GM18868 (cell line): ENCODE measurements around the gene SYMPK.

Experiments
- ATAC-seq: cut with Tn5 transposase; IDR thresholded peaks from one replicate; pipeline ENCODE4 v1.9.1; 2021; ENCODE audit warnings: mild to moderate bottlenecking, moderate library complexity; ENCODE audit not compliant: unreplicated experiment

SYMPK gene

DNA sequence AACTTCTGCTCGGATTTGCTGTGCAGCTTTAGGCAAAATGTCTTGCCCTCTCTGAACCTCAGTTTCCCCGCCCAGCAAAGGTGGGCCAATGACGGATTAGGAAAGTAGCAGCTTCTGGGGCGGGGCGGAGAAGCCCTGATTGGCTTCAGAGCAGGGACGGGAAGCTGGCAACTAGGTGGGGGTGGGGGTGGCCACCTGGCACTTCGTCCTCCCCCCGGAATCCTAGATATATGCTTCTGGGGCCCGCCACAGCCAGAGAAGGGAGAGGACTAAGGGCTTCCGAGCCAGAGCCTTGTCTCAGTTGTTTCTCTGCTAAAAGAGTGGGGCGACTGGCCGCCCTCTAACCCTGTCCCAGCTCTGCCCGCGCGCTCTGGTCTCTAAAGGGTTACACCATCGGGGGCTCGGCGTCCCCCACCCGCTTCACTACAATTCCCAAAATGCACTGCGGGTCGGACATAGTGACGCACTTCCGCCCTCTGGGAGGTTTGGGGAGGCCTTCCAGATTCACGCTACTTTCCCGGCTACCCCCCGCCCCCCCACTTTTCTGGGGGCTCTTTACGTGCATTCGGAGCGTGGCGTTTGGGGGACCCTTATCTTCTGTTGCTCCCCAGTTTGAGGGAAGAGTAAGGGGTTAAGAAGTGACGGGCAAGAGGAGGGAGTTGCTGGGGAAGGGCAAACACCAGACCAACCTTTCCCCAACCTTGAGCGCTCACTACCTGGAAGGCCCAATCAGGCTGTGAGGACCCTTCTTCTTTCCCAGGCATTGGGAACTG is 23.7 kb upstream of the SYMPK start:
- peak; percentile 53 for ATAC-seq

DNA sequence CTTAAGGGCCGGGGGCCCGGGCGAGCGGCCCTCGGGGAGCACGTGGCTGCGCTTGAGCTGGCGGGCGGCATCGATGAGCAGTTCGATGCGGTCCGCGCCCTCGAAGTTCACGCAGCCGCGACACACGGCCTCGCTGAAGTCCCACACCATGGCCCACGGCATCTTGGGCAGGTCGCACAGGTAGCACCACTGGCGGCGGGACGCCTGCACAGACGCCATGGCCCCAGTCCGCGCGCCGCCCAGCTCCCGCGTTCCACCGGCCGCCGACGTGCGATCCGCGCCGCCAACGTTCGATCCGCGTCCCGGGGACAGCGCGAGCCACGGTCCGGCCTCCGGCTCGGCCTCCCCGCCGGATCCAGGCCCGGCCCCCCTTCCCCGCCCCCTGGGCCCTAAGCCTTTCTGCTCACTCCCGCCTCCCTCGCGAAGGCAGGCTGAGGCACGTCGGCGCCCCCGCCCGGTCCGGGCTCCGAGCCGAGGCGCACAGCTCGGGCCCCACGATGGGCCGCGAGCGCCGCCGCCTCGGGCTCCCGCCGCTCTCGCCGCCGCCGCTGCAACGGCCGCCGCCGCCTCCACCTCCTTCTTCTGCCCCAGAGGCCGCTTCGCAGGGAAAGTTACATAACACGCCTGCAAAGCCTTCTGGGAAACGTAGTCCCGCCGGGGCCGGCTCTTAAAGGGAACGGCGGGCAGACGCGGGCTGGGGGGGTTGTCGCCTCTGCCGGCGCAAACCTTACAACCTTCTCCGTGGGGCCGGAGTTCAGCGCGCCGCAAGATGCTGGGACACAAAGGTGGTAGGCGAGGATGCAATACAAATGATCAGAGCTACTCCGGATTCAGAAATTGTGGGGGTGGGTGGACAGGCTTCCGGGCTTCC is 22.8 kb upstream of the SYMPK start, which contains the start of gene IRF2BP1:
Gene IRF2BP1, minus strand, starts transcription at position 586 of the 871 bp plus-strand sequence. Its CDS starts 367 bp downstream, at position 219.
- ATAC-seq = peak; percentile 47

DNA sequence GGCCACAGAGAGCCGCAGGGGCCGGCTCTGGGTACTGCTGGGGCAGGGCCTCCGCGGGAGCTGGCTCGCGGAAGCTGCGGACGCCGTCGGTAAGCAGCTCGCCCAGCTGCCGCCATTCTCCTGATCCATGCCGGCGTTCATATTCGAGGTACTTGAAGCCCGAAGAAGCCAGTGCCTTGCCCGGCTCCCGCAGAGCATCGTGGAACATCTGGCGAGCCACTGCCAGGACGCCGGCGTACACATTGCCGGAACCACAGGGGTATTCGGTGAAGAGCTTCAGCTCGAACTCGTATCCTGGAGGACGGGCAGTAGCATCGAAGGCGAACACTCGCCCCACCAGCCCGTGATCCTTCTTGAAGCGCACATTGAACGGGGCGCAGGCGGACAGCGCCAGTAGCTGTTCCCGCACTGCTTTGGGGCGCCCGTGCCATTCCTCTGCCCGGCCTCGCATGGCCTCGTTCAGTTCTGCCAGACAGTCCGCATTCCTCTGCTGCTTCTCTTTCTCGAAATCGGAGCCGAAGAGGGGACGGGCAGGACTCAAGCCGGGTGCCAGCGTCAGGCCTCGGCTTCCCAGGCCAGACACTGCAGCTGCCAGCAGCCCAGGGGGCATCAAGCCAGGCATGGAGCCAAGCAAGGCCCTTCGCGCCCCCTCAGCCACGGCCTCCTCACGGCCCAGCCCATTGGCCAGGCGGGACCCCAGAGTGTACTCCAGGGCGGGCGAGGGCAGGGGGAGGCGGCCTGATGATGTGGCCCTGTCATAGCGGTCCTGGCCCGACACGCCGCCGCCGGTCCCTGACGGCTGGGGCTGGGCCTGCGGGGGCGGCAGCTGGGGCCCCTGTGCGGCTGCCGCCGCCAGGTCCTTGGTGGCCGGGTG is 22.0 kb upstream of the SYMPK start:
- ATAC-seq = peak; percentile 13

DNA sequence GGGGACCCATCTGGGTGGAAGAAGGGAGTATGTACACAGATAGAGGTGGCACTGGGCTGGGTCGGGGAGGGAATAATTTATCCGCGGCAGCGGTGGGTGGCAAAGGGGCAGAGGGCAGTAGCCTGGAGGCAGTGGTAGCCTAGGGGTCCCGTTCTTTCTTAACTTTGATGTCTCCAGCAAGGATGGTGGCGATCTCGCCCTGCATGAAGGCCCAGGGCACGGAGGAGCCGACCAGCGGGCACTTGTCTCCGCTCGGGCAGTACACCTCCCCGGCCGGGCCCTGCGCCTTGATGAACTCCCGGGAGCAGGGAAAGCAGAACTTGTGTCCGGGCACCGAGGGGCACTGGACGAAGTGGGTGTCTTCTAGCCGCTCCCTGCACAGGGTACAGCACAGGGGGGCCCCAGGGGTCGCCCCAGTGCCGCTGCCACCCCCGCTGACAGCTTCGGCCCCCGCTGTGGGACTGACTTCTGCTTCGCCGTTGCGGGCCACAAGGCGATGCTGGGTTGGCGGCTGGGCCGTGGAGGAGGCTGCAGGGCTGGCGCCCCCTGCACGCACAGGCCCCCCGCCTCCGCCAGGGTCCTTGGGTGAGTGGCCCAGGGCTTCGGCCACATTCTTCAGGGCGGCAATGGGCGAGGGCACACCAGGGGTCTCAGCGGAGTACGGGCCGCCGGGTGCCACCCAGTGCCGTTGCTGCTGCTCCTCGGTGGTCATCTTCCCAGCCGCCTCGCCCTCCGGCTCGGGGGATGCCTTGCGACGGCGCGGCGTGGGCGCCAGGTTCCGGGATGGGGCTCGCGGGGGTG is 21.1 kb upstream of the SYMPK start:
- ATAC-seq = no peak

DNA sequence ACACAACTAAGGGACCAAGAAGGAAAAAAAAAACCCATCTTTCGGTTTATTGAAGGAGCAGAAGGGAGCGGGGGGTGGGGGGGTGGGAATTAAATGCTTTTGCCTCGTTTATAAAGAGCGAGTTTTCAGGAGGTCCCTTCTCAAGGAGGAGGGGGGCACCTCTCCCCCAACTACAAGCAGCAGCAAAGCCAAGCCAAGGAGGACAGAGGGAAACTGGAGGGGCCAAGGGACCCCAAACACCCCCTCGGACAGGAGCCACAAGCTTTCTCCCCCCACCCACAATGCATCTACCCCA is 20.6 kb upstream of the SYMPK start:
- ATAC-seq = no peak

DNA sequence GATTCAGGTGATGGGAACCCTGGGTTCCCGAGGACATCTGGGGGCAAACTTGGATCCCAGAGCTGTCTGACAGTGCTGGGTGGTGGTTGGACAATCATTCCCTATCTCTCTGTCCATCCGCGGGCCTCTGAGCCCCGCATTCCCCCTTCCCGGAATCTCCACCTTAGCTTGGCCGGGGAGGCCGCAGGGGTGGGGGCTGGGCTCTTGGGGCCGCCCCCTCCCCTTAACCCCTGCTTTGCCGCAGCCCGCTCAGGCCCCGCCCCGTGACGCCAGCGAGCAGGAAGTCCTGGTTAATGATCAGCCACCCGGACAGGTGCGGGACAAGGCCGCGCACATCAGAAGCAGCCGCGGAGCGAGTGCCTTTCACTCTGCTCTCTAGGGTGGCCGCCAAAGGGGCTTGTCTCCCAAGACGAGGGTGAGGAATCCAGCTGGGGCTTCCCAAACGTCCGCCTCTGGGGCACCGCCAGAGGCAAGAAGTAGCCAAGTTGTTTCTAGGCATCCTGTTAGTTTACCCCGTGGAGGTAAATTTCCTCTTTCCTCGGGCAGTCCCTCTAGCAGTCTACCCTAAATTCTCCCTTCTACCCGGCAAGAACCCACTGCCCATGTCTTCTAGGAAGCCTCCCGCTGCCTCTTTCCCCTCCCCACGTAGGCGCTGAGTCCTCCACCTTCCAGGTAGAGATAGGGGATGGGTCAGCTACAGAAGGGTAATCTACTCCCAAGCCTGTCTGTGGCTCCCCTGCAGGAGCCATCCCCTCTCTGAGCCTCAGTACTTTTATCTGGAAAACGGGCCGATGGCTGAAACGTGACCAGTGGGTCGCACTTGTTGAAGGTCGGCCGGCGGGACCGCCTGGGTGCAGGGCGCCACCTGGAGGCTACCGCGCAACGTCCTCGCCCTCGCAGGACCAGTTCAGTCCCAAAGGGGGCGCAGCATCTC is 20.0 kb upstream of the SYMPK start:
- ATAC-seq = no peak

DNA sequence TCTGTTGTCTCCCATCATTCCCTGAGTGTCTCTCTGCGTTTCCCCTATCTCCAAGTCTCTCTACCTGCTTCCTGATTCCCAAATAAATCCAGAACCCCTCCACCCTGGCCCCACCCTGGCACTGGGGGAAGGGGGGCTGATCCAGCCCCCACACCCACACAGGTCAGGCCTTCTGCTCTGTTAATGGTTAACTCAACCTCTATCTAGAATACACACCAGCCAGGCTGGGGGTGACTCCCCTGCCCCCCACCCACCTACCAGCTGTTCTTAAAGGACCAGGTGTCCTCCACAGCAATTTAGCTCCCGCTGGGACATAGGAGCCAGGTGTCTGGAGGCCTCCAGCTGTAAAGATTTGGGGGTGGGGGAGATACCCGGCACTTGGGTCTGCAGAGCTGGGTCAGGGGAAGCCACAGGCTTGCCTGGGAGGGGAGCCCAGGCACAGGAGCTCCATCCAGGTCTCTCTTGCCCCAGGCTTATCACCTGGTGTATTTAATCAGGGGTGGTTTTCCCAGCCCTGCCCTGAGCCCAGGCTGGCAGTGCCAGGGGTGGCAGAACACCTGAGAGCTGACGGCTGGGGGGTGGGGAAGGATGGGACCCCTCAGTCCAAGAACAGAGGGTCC is 19.1 kb upstream of the SYMPK start:
- no peak for ATAC-seq

DNA sequence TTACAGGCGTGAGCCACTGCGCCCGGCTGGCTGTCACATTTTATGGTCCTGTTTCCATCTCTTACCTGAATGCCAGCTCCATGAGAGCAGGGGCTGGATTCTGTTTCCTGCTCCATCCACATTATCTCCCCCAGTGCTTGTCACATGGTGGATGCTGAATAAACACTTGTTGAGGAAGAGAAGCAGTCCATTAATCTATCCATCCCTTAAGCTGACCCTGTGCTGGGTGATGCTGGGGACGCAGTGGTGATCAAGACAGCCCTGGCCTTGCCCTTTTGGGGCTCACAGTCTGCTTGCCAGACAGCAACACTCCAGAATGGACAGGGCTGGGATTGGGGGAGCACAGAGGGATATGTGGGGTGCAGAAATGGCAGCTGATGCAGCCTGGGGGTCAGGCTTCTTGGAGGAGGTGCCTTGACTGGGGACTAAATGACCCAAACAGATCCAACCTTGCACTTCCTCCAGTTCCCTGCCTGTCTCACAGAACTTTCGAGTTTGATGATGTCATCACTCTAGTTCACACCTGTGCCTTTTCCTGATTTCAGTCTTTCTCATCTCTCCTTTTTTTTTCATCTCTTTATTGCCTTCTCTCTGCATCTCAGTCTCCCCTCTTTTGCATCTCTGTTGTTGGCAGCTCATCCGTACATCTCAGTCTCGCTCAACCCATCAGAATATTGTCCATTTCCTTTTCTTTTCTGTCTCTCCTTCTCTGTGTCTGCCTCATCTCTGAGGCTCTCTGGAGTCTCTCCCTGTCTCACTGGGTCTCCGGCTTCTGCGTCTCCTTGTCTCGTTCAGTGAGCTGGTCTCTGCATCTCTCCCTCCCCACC is 18.3 kb upstream of the SYMPK start:
- ATAC-seq = no peak

DNA sequence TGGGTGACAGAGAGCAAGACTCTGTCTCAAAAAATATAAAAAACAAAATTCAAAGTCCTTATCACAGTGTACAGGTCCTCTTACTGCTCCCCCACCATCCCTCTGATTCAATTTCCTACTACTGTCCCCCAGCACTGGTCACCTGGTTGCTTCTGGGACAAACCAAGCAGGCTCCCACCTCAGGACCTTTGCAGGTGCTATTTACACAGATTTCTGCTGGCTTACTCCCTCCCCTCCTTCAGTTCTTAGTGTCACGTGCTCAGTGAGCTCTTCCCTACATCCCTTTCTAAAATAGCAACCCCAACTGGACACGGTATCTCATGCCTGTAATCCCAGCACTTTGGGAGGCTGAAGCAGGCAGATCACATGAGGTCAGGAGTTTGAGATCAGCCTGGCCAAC is 17.0 kb upstream of the SYMPK start:
- ATAC-seq = no peak

DNA sequence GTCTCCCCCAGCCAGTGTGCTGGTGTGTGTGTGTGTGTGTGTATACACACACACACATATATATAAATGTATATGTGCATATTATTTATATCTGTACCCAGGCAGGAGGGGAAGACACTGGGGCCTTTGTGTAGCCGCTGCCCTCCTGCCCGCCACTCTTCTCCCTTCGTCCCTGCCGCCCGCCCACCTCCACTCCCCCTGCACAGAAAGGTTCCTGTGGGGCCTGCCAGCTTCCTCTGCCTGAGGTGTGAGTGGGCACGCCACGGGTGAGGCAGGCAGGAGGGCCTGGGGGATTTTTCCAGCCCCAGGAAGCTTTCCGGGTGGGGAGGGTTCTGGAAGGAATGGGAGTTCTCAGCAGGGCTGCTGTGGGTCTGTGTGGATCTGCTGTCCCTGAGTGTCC is 16.1 kb upstream of the SYMPK start:
- no peak for ATAC-seq

DNA sequence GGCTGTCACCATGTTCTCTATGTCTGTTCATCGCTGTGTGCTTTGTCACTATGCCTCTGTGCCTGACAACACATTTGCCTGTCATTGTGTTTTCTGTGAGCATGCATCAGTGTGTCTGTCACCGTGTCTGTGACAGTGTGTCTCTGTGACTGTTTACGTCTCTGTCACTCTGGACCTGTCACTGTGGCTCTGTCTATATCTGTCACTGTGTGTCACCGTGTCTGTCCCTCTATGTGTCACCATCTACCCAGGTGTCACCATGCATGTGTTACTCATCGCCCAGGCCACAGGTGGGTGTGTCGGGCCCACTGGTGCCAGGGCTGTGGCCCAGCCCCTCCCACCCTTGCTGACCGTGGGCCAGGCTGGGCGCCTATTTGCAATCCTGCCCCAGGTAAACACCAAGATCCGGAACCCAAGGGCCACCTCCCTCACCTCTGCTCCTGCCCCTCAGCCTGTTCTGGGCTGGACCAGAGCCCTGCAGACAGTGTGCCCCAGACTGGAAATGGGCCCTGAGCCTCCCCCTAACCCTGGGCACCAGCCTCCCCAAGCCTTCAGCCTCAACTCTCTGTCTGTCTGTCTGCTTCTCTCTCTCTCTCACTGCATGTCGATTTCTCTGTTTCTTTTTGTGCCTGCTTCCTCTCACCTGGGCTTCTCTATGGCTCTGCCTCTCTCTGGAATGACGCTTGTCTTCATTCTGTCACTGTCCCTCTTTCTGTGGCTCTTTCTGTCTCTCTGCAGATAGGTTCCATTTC is 15.3 kb upstream of the SYMPK start:
- no peak for ATAC-seq

DNA sequence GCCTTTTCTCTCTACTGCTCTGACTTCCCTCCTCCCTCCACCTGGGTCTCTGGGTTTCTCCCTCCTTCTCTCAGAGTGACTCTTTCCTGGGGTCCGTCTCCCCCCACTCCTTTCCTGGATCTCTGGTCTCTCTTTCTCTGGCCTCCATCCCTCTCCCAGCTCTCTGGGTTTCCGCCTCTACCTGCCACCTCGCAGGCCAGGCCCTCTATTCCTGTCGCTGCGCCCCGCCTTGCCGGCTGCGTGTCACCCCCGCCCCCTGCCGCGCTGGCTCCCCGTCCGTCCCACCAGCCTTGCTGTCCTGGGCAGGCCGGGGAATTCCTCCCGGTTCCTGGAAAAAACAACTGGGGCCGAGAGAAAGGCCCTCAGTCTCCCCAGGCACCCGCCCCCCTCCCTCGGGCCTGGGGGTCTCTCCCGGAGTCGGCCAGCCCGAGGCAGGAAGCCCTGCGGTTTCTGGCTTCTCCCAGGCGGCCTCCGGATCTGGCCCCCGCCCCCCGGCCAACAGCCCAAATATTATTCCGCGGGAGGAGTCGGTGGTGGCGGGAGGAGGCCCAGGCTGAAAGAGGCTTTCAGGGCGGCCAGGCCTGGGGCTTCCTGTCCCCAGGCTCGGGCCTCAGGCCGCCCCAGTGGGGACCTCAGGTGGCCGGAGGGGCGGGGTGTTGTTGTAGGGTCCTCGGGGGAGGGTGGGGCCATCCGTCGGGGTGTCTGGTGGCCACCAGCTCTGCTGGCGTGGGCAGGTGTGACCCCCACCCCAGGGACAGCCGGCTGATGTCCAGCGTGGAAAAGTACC is 13.7 kb upstream of the SYMPK start:
- no peak for ATAC-seq

DNA sequence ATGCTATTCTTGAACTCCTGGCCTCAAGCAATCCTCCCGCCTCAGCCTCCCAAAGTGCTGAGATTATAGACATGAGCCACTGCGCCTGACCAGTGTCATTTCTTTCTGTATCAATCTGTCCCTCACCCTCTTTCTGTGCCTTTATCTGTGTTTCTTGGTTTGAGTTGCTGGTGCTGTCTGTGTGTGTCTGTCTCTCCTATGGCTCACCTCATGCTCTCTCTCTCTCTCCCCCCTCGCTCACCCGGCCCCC is 13.1 kb upstream of the SYMPK start:
- no peak for ATAC-seq

DNA sequence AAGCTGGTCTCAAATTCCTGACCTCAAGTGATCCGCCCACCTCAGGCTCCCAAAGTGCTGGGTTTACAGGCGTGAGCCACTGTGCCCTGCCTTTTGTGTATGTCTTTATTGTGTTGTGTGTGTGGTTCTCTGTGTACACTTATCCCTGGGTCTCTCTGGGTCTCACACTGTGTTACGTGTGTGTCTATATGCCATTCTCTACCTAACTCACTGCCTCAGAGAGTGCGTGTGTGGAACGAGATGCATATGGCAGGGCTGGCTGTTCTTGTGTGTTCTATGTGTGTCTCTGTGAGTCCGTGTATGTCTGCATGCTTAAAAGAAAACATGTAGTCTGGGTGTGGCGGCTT is 11.6 kb upstream of the SYMPK start:
- ATAC-seq = no peak

DNA sequence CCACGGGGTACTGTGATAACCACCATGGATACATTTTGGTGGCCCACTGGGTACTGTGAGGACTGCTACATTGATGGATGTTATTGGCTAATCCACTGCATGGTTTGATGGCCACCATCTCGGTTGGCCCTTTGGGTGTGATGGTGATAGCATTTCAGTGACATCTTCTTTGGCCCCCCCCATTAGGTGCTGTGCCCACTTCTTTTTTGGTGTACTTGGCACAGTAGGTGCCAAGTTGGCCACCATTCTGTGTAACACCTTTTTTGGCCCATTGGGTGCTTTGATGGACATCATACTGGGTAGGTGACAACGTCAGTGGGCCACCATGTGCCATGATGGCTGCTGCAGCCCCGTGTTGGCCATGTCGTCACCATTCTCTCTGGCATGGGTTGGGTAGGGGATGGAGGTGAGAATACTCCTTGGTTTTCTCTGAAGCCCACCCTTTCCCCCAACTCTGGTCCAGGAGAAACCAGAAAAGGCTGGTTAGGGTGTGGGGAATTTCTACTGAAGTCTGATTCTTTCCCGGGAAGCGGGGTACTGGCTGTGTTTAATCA is 10.3 kb upstream of the SYMPK start:
- ATAC-seq = no peak

DNA sequence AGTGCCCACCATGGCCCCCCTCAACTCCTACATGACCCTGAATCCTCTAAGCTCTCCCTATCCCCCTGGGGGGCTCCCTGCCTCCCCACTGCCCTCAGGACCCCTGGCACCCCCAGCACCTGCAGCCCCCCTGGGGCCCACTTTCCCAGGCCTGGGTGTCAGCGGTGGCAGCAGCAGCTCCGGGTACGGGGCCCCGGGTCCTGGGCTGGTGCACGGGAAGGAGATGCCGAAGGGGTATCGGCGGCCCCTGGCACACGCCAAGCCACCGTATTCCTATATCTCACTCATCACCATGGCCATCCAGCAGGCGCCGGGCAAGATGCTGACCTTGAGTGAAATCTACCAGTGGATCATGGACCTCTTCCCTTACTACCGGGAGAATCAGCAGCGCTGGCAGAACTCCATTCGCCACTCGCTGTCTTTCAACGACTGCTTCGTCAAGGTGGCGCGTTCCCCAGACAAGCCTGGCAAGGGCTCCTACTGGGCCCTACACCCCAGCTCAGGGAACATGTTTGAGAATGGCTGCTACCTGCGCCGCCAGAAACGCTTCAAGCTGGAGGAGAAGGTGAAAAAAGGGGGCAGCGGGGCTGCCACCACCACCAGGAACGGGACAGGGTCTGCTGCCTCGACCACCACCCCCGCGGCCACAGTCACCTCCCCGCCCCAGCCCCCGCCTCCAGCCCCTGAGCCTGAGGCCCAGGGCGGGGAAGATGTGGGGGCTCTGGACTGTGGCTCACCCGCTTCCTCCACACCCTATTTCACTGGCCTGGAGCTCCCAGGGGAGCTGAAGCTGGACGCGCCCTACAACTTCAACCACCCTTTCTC is 9.4 kb upstream of the SYMPK start:
- no peak for ATAC-seq
